Testis (tissue), 2 donors: ENCODE results near the gene PHEX.

Experiments
- CTCF ChIP-seq, 3 experiments: fragments of 450-650 bp in 2 of 3; fragments of 200-600 bp in 1 of 3; sonication (generic) in 1 of 3; IDR thresholded peaks; one replicate each; pipeline ENCODE4 v1.5.1; 2016 to 2019; ENCODE audit warnings: antibody characterized with exemption in 3 of 3, mild to moderate bottlenecking in 2 of 3, moderate library complexity in 1 of 3
- POLR2A ChIP-seq: fragments of 450-650 bp; IDR thresholded peaks from one replicate; pipeline ENCODE4 v1.6.1; 2017; ENCODE audit warnings: antibody characterized with exemption, mild to moderate bottlenecking, moderate library complexity

- no peak for TF ChIP-seq POLR2A
- TF ChIP-seq CTCF (IDR thresholded peaks at IDR 0.05): no peak
Observed at GRCh38 chrX:22012051-22012450, 20.1 kb upstream of the PHEX start.
